GM12891 (cell line): Measurements from ENCODE around the gene TMEM259.

Experiments
- POLR2A ChIP-seq: IDR thresholded peaks from 2 replicates; pipeline ENCODE4 v1.6.1; 2011; ENCODE audit warnings: low read depth, low read length, control low read depth
- POLR2AphosphoS5 ChIP-seq: IDR thresholded peaks from 2 replicates; pipeline ENCODE4 v1.6.1; 2011; ENCODE audit warnings: low read depth, low read length, control low read depth
- SPI1 ChIP-seq: IDR thresholded peaks from 2 replicates; pipeline ENCODE4 v1.6.1; 2011; ENCODE audit warnings: low read depth, low read length, control low read depth
- TAF1 ChIP-seq: IDR thresholded peaks from 2 replicates; pipeline ENCODE4 v1.6.1; 2011; ENCODE audit warnings: low read depth, low read length, control low read depth

DNA sequence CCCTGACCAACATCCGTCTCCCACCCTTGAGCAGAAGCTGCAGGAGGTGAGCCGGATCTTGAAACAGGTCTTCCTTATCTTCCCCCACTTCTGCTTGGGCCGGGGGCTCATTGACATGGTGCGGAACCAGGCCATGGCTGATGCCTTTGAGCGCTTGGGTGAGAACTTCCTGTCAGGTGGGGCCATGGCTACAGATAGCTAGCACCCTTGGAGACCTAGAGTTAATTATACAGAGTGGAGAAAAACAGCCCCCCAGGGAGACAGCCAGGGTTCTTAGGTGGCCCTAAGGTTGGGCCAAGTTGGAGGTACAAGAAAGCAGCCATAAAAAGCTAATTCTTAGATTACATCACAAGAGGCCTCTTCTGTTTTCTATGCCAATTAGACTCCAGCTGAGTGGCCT lies 37.2 kb upstream of the TMEM259 start:
- TF ChIP-seq POLR2A (no peak), POLR2AphosphoS5 (no peak), TAF1 (no peak), SPI1 (no peak)
